Calu3 (cell line): ENCODE data around the gene HAO1. TPM values are rescaled to one million over a fixed set of nuclear protein-coding genes. Genes with fewer than 3 reads are reported as not detected.
"Not testable (repeated sequence)": the region's sequence is repeated elsewhere in the genome, so short reads cannot be mapped to it uniquely, and the experiment has no call there.

ENCODE experiments used
- BruUV-seq: library from RNA; stranded (reverse); fragments of 400-500 nt; replicated peaks from 2 replicates; lab custom pipeline; 2021; lab: Mats Ljungman, UMichigan
- CTCF ChIA-PET: fragments of 300-600 bp; sonication (Branson Sonifier 250); formaldehyde crosslinking; loops from one replicate; lab custom pipeline; 2022; ENCODE audit warnings: antibody characterized with exemption; lab: Charles Lee
- DNase-seq: peaks from one replicate; pipeline ENCODE4 v3.0.0; 2022
- H3K27ac Mint-ChIP-seq: one replicate; pipeline ENCODE4 v1.8.0; 2022; ENCODE audit warnings: mixed read lengths; ENCODE audit not compliant: unreplicated experiment
- H3K27me3 Mint-ChIP-seq: one replicate; pipeline ENCODE4 v1.8.0; 2022; ENCODE audit warnings: mixed read lengths; ENCODE audit not compliant: unreplicated experiment
- H3K36me3 Mint-ChIP-seq: one replicate; pipeline ENCODE4 v1.8.0; 2022; ENCODE audit warnings: mild to moderate bottlenecking, moderate library complexity, mixed read lengths; ENCODE audit not compliant: insufficient read depth, unreplicated experiment
- H3K4me1 Mint-ChIP-seq: one replicate; pipeline ENCODE4 v1.8.0; 2022; ENCODE audit warnings: mild to moderate bottlenecking, low read depth, mixed read lengths; ENCODE audit not compliant: unreplicated experiment
- H3K4me3 Mint-ChIP-seq: one replicate; pipeline ENCODE4 v1.8.0; 2022; ENCODE audit warnings: mild to moderate bottlenecking, low read depth, moderate library complexity, mixed read lengths; ENCODE audit not compliant: unreplicated experiment
- H3K9me3 Mint-ChIP-seq: one replicate; pipeline ENCODE4 v1.8.0; 2022; ENCODE audit warnings: low read depth, mixed read lengths; ENCODE audit not compliant: unreplicated experiment
- CTCF ChIP-seq: fragments of 200-600 bp; IDR thresholded peaks from one replicate; pipeline ENCODE4 v1.8.0; 2022; ENCODE audit warnings: antibody characterized with exemption; ENCODE audit not compliant: unreplicated experiment
- intact Hi-C: fragments of 100-400 bp; cut with micrococcal nuclease; formaldehyde crosslinking; loops from one replicate; pipeline ENCODE4 v1.10.0; 2022; ENCODE audit not compliant: unreplicated experiment
- total RNA-seq: library from RNA; stranded (reverse); gene quantifications from 2 replicates; pipeline ENCODE4 v1.2.3, GENCODE V29; 2022

Gene HAO1
- total RNA-seq, 1 experiment from 2014 or later: not detected

GRCh38 chr20:7959484-7959883 lies 19.2 kb upstream of the HAO1 start:
- no peak for DNase-seq
- Mint-ChIP-seq H3K36me3 (no peaks in the 10 kb centered on the region), H3K4me1 (no peaks in the 10 kb centered on the region), H3K27ac (no peak overlapping the region), H3K27me3 (peaks cover 48% of the 10 kb centered on the region), H3K4me3 (no peak overlapping the region), H3K9me3 (peaks cover 6% of the 10 kb centered on the region)
- TF ChIP-seq CTCF: no peak
- intact Hi-C loops: no loop called here
- CTCF ChIA-PET: no interaction called here
- BruUV-seq: no TSS peak

GRCh38 chr20:7956561-7956960 lies 16.3 kb upstream of the HAO1 start:
- intact Hi-C loops, BruUV-seq, H3K27ac Mint-ChIP-seq, H3K4me3 Mint-ChIP-seq, DNase-seq, H3K4me1 Mint-ChIP-seq, H3K9me3 Mint-ChIP-seq, CTCF ChIA-PET, H3K36me3 Mint-ChIP-seq: not testable (repeated sequence)
- H3K27me3 Mint-ChIP-seq: peaks cover 54% of the 10 kb centered on the region

- TF ChIP-seq CTCF: no peak
- no peaks in the 10 kb centered on the region for H3K4me1 Mint-ChIP-seq
- intact Hi-C loops: no loop called here
- no peak for DNase-seq
- H3K36me3 Mint-ChIP-seq: no peaks in the 10 kb centered on the region
- no TSS peak for BruUV-seq
- H3K27ac Mint-ChIP-seq: no peak overlapping the region
- CTCF ChIA-PET: no interaction called here
- no peak overlapping the region for H3K4me3 Mint-ChIP-seq
- peaks cover 40% of the 10 kb centered on the region for H3K27me3 Mint-ChIP-seq
- H3K9me3 Mint-ChIP-seq: no peaks in the 10 kb centered on the region
Observed at GRCh38 chr20:7950387-7950786, 10.1 kb upstream of the HAO1 start.

- Mint-ChIP-seq H3K4me1 (no peaks in the 10 kb centered on the region), H3K36me3 (no peaks in the 10 kb centered on the region), H3K27ac (no peak overlapping the region), H3K9me3 (no peaks in the 10 kb centered on the region), H3K27me3 (peaks cover 25% of the 10 kb centered on the region), H3K4me3 (no peak overlapping the region)
- BruUV-seq: no TSS peak
- DNase-seq: no peak
- intact Hi-C loops: loop anchor here (5.0 kb wide), 1 partner anchor 43 kb away; no protein-coding TSS in a partner anchor
- TF ChIP-seq CTCF: no peak
- CTCF ChIA-PET: no interaction called here
Observed at GRCh38 chr20:7943891-7944290, 3.6 kb upstream of the HAO1 start.

GRCh38 chr20:7939663-7940062 lies 595 bp downstream of the HAO1 start:
- H3K4me3 Mint-ChIP-seq: no peak overlapping the region
- no peaks in the 10 kb centered on the region for H3K4me1 Mint-ChIP-seq
- no peak overlapping the region for H3K27ac Mint-ChIP-seq
- BruUV-seq: no TSS peak
- no peak for DNase-seq
- H3K9me3 Mint-ChIP-seq: no peaks in the 10 kb centered on the region
- H3K27me3 Mint-ChIP-seq: no peaks in the 10 kb centered on the region
- intact Hi-C loops: loop anchor here (5.0 kb wide), 1 partner anchor 48 kb away; no protein-coding TSS in a partner anchor
- CTCF ChIA-PET: no interaction called here
- no peak for TF ChIP-seq CTCF
- no peaks in the 10 kb centered on the region for H3K36me3 Mint-ChIP-seq
